ENCODE data around the gene GPC4.

GPC4 gene

GRCh38 chrX:133405498-133406185 lies 9.6 kb downstream of the GPC4 start:
- no peak for DNase-seq

- no peak for DNase-seq
Measured at GRCh38 chrX:133403984-133404383, 11.3 kb downstream of the GPC4 start.

GRCh38 chrX:133402830-133403625 lies 12.3 kb downstream of the GPC4 start:
- no peak for DNase-seq

- no peak for DNase-seq
Measured at GRCh38 chrX:133402042-133402453, 13.2 kb downstream of the GPC4 start.

GRCh38 chrX:133401536-133401935 lies 13.8 kb downstream of the GPC4 start:
- no peak for DNase-seq

GRCh38 chrX:133399411-133399810 lies 15.9 kb downstream of the GPC4 start:
- no peak for DNase-seq

GRCh38 chrX:133394765-133395164 lies 20.5 kb downstream of the GPC4 start:
- DNase-seq: no peak

GRCh38 chrX:133392671-133393070 lies 22.6 kb downstream of the GPC4 start:
- no peak for DNase-seq

GRCh38 chrX:133391111-133391510 lies 24.2 kb downstream of the GPC4 start:
- DNase-seq: no peak

- no peak for DNase-seq
Measured at GRCh38 chrX:133390676-133391075, 24.6 kb downstream of the GPC4 start.

GRCh38 chrX:133389975-133390374 lies 25.3 kb downstream of the GPC4 start:
- no peak for DNase-seq

GRCh38 chrX:133384454-133384853 lies 30.8 kb downstream of the GPC4 start:
- DNase-seq: no peak

- DNase-seq: no peak
Measured at GRCh38 chrX:133380711-133381619, 34.3 kb downstream of the GPC4 start.

- no peak for DNase-seq
Measured at GRCh38 chrX:133376422-133376821, 38.9 kb downstream of the GPC4 start.

GRCh38 chrX:133375615-133376340 lies 39.5 kb downstream of the GPC4 start:
- no peak for DNase-seq

GRCh38 chrX:133374874-133375387 lies 40.4 kb downstream of the GPC4 start:
- no peak for DNase-seq

GRCh38 chrX:133373386-133374079 lies 41.8 kb downstream of the GPC4 start:
- no peak for DNase-seq

- DNase-seq: no peak
Measured at GRCh38 chrX:133370696-133371275, 44.5 kb downstream of the GPC4 start.

- no peak for DNase-seq
Measured at GRCh38 chrX:133369065-133369464, 46.2 kb downstream of the GPC4 start.

GRCh38 chrX:133366735-133367134 lies 48.6 kb downstream of the GPC4 start:
- DNase-seq: no peak

GRCh38 chrX:133365871-133366611 lies 49.2 kb downstream of the GPC4 start:
- no peak for DNase-seq
